H1 (cell line): Measurements from ENCODE around the gene EIF2S2. TPM values are rescaled to one million over a fixed set of nuclear protein-coding genes. Genes with fewer than 3 reads are reported as not detected.

Experiments
- CTCF ChIA-PET: fragments of 300-600 bp; sonication (Branson Sonifier 250); formaldehyde crosslinking; loops from one replicate; lab custom pipeline; 2021; ENCODE audit not compliant: partially characterized antibody; lab: Charles Lee
- POLR2A ChIA-PET: fragments of 300-600 bp; sonication (Branson Sonifier 250); formaldehyde crosslinking; loops from one replicate; lab custom pipeline; 2021; ENCODE audit warnings: inconsistent platforms; ENCODE audit not compliant: partially characterized antibody; lab: Charles Lee
- DNase-seq, 2 experiments: peaks; one replicate each; pipeline versions ENCODE4 v3.0.0 to v3.0.0-alpha.2; 2010 to 2022; ENCODE audit warnings: low spot score in 2 of 2, low read depth in 1 of 2, mixed read lengths in 1 of 2
- FAIRE-seq: peaks from 2 replicates; lab custom pipeline; 2011; peaks lifted over from hg19 to GRCh38; lab: Jason Lieb, UNC
- H2AFZ ChIP-seq: 2 replicates; pipeline ENCODE4 v1.8.1; 2012; ENCODE audit warnings: low read length, inconsistent platforms
- H2AK5ac ChIP-seq: 2 replicates; pipeline ENCODE4 v1.6.1; 2013; ENCODE audit warnings: low read depth, low read length
- H2BK120ac ChIP-seq: replicated peaks from 2 replicates; pipeline ENCODE3; 2013; ENCODE audit warnings: low read depth, low read length, inconsistent platforms
- H2BK12ac ChIP-seq: 2 replicates; pipeline ENCODE4 v1.6.1; 2013; ENCODE audit warnings: low read depth, low read length
- H2BK15ac ChIP-seq: 2 replicates; pipeline ENCODE4 v1.6.1; 2013; ENCODE audit warnings: low read length
- H2BK20ac ChIP-seq: 2 replicates; pipeline ENCODE4 v1.6.1; 2013; ENCODE audit warnings: low read length
- H2BK5ac ChIP-seq: 2 replicates; pipeline ENCODE4 v1.6.1; 2013; ENCODE audit warnings: low read depth, low read length
- H3K14ac ChIP-seq: 2 replicates; pipeline ENCODE4 v1.6.1; 2013; ENCODE audit warnings: inconsistent platforms; ENCODE audit not compliant: insufficient read length
- H3K18ac ChIP-seq: 2 replicates; pipeline ENCODE4 v1.6.1; 2013; ENCODE audit warnings: low read length; ENCODE audit errors: extremely low read depth
- H3K23ac ChIP-seq: 2 replicates; pipeline ENCODE4 v1.6.1; 2013; ENCODE audit warnings: inconsistent platforms; ENCODE audit not compliant: insufficient read length
- H3K23me2 ChIP-seq: 2 replicates; pipeline ENCODE4 v1.6.1; 2013; ENCODE audit warnings: low read depth, low read length
- H3K27ac ChIP-seq: 2 replicates; pipeline ENCODE4 v1.6.1; 2011; ENCODE audit warnings: low read depth, low read length, inconsistent platforms
- H3K27me3 ChIP-seq, 4 experiments: replicated peaks in 1 of 4; 1 replicate in 1 of 4; 2 replicates in 3 of 4; pipeline versions ENCODE4 v1.6.1 to v1.8.1; 2011 to 2013; ENCODE audit warnings: low read length in 3 of 4, mild to moderate bottlenecking in 3 of 4, inconsistent platforms in 2 of 4, mixed read lengths in 2 of 4, moderate library complexity in 1 of 4; ENCODE audit not compliant: control insufficient read depth in 3 of 4, insufficient read depth in 3 of 4; ENCODE audit errors: extremely low read depth in 1 of 4
- H3K36me3 ChIP-seq, 4 experiments: 2 replicates each; pipeline versions ENCODE4 v1.6.1 to v1.8.1; 2011 to 2013; ENCODE audit warnings: mild to moderate bottlenecking in 4 of 4, low read length in 3 of 4, moderate library complexity in 2 of 4, control low read depth in 1 of 4, inconsistent platforms in 1 of 4; ENCODE audit not compliant: insufficient read depth in 4 of 4, control insufficient read depth in 2 of 4
- H3K4ac ChIP-seq: replicated peaks from 2 replicates; pipeline ENCODE3; 2013; ENCODE audit warnings: low read length, low read depth, mixed read lengths, inconsistent platforms; ENCODE audit not compliant: insufficient read length
- H3K4me1 ChIP-seq, 4 experiments: replicated peaks in 1 of 4; 1 replicate in 1 of 4; 2 replicates in 3 of 4; pipeline versions ENCODE4 v1.6.1 to v1.8.1; 2011 to 2013; ENCODE audit warnings: low read length in 3 of 4, inconsistent platforms in 2 of 4, mixed read lengths in 1 of 4; ENCODE audit not compliant: insufficient read depth in 4 of 4, control insufficient read depth in 3 of 4
- H3K4me2 ChIP-seq, 2 experiments: 2 replicates each; pipeline versions ENCODE4 v1.6.1 to v1.8.1; 2011 to 2013; ENCODE audit warnings: low read depth in 2 of 2, low read length in 2 of 2, control low read depth in 1 of 2, inconsistent platforms in 1 of 2, mild to moderate bottlenecking in 1 of 2; ENCODE audit not compliant: insufficient read depth in 1 of 2
- H3K4me3 ChIP-seq, 4 experiments: fragments of 200-600, 300-600 bp in 1 of 4; sonication (generic), shearing (Covaris generic), sonication (Bioruptor Twin) in 1 of 4; 2 replicates each; pipeline versions ENCODE4 v1.5.1 to v1.8.1; 2011 to 2016; ENCODE audit warnings: low read length in 4 of 4, low read depth in 3 of 4, control low read depth in 2 of 4, inconsistent platforms in 2 of 4, mild to moderate bottlenecking in 2 of 4, mixed read lengths in 1 of 4, moderate library complexity in 1 of 4; ENCODE audit not compliant: insufficient read depth in 2 of 4; ENCODE audit errors: extremely low read depth in 1 of 4
- H3K56ac ChIP-seq: replicated peaks from 2 replicates; pipeline ENCODE3; 2013; ENCODE audit warnings: low read depth, mild to moderate bottlenecking, mixed read lengths, low read length, inconsistent platforms; ENCODE audit not compliant: insufficient read length
- H3K79me1 ChIP-seq: 2 replicates; pipeline ENCODE4 v1.6.1; 2013; ENCODE audit warnings: low read depth, low read length, control low read depth
- H3K79me2 ChIP-seq, 2 experiments: 2 replicates each; pipeline versions ENCODE4 v1.6.1 to v1.8.1; 2012 to 2013; ENCODE audit warnings: low read length in 2 of 2, mild to moderate bottlenecking in 2 of 2, inconsistent platforms in 1 of 2; ENCODE audit not compliant: insufficient read depth in 2 of 2, control insufficient read depth in 1 of 2
- H3K9ac ChIP-seq, 4 experiments: replicated peaks in 1 of 4; 1 replicate in 1 of 4; 2 replicates in 3 of 4; pipeline versions ENCODE4 v1.6.1 to v1.8.1; 2011 to 2013; ENCODE audit warnings: low read depth in 3 of 4, low read length in 3 of 4, control low read depth in 2 of 4, mild to moderate bottlenecking in 2 of 4, moderate library complexity in 2 of 4, inconsistent platforms in 1 of 4; ENCODE audit errors: extremely low read depth in 1 of 4
- H3K9me3 ChIP-seq, 2 experiments: 2 replicates each; pipeline versions ENCODE4 v1.6.1 to v1.8.1; 2012 to 2013; ENCODE audit warnings: mild to moderate bottlenecking in 2 of 2, moderate library complexity in 2 of 2, control low read depth in 1 of 2, inconsistent platforms in 1 of 2, low read depth in 1 of 2, low read length in 1 of 2, mixed read lengths in 1 of 2; ENCODE audit not compliant: insufficient read depth in 2 of 2
- H4K20me1 ChIP-seq, 2 experiments: replicated peaks in 1 of 2; 2 replicates each; pipeline versions ENCODE3 to v1.8.1; 2011 to 2013; ENCODE audit warnings: inconsistent platforms in 2 of 2, low read length in 2 of 2, mild to moderate bottlenecking in 1 of 2; ENCODE audit not compliant: insufficient read depth in 2 of 2, control insufficient read depth in 1 of 2
- H4K5ac ChIP-seq: 2 replicates; pipeline ENCODE4 v1.6.1; 2013; ENCODE audit warnings: low read length, low read depth, mixed read lengths, inconsistent platforms; ENCODE audit not compliant: insufficient read length
- H4K8ac ChIP-seq: 2 replicates; pipeline ENCODE4 v1.8.0; 2013; ENCODE audit warnings: mild to moderate bottlenecking, moderate library complexity, low read length, inconsistent platforms; ENCODE audit not compliant: insufficient read depth; ENCODE audit errors: extremely low read depth
- H4K91ac ChIP-seq: replicated peaks from 2 replicates; pipeline ENCODE3; 2013; ENCODE audit warnings: low read length, mixed read lengths, inconsistent platforms; ENCODE audit not compliant: insufficient read length
- RAD21 ChIP-seq, 2 experiments: IDR thresholded peaks in 1 of 2; conservative IDR thresholded peaks in 1 of 2; 2 replicates each; pipeline ENCODE4 v1.6.1; 2011; ENCODE audit warnings: low read depth in 2 of 2, low read length in 2 of 2, improper control_type of control experiment in 1 of 2, inconsistent platforms in 1 of 2, mild to moderate bottlenecking in 1 of 2, moderate library complexity in 1 of 2
- TCF12 ChIP-seq: IDR thresholded peaks from 2 replicates; pipeline ENCODE4 v1.6.1; 2011; ENCODE audit warnings: low read depth, mild to moderate bottlenecking, low read length
- WGBS, 2 experiments: shearing (Covaris generic) in 1 of 2; methylation state at CpG; one replicate each; pipeline versions ENCODE4 v1.1.6 to v1.1.7; 2013 to 2015; ENCODE audit warnings: low lambda C conversion rate in 2 of 2, mixed read lengths in 2 of 2, inconsistent platforms in 1 of 2, low coverage in 1 of 2, missing lambda C conversion rate in 1 of 2; ENCODE audit not compliant: insufficient replicate concordance in 2 of 2, insufficient coverage in 1 of 2, insufficient read length in 1 of 2; ENCODE audit errors: extremely low coverage in 1 of 2, missing lambda C conversion rate in 1 of 2; 5-methylcytosine and 5-hydroxymethylcytosine counted together
- polyA plus RNA-seq, 7 experiments: library from polyadenylated mRNA; depleted of rRNA in 3 of 7; stranded (reverse) in 5 of 7; unstranded in 2 of 7; fragments of >200 nt in 5 of 7; fragments of 200-250 nt in 2 of 7; gene quantifications; 1 replicate in 5 of 7; 2 replicates in 1 of 7; 4 replicates in 1 of 7; pipeline versions ENCODE4 v1.2.1 to v1.2.3, GENCODE V29; 2011 to 2013; ENCODE audit warnings: missing spikeins in 2 of 7, mixed read lengths in 2 of 7
- total RNA-seq: library from RNA; stranded (reverse); fragmentation: NEBNext Ultra II Directional; extraction: Animal tissue kit (Norgen Biotek cat#: 25700); gene quantifications from 2 replicates; pipeline ENCODE4 v1.2.1, GENCODE V29; 2021
- TF ChIP-seq, protein P1 (sequence below), 3 experiments: IDR thresholded peaks; 1 replicate in 2 of 3; 2 replicates in 1 of 3; pipeline versions ENCODE4 v1.5.1 to v1.6.1; 2011; ENCODE audit warnings: low read length in 3 of 3, mild to moderate bottlenecking in 3 of 3, inconsistent platforms in 2 of 3, low read depth in 1 of 3, moderate library complexity in 1 of 3; ENCODE audit not compliant: insufficient read depth in 1 of 3; ENCODE audit errors: control extremely low read depth in 1 of 3

Gene EIF2S2
- total and polyA plus RNA-seq, 2 of the 8 experiments (the other 6 are each of a cell fraction or from before 2014, with no cell fraction given) = 59.5 to 142 TPM

DNA sequence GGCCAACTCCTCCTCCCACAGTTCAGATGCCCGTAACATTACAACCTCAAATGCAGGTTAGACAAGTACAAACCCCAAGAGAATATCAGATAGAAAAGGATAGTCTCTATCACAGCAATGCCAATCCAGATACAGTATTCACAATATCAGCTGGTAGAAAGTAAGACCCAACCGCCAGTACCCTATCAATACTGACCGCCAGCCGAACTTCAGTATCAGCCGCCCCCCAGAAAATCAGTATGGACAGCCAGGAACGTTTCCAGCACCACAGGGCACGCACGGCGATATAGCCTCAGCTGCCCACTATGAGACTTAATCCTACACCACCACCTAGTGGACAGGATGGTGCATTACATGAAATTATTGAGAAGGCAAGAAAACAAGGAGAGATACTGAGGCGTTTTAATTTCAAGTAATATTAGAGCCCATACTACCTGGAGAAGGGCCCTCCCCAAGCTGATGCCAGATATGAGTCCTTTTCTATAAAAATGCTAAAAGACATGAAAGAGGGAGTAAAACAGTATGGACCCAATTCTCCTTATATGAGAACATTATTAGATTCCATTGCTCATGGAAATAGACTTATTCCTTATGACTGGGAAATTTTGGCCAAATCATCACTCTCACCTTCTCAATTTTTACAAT, 17.6 kb upstream of the EIF2S2 start:
- Histone ChIP-seq H4K5ac (no peak overlapping the region), H2BK15ac (no peak overlapping the region), H4K91ac (no peak overlapping the region), H2BK12ac (no peak overlapping the region), H3K23me2 (no peaks in the 10 kb centered on the region), H2AK5ac (no peak overlapping the region), H3K9me3 (peaks cover 0 to 13% of the 10 kb centered on the region in 2 experiments; a peak in 1 of 4 replicates), H3K79me1 (no peaks in the 10 kb centered on the region), H3K18ac (no peak overlapping the region), H2BK120ac (no peak overlapping the region), H4K20me1 (no peaks in the 10 kb centered on the region), H3K27me3 (no peaks in the 10 kb centered on the region; a peak in 1 of 7 replicates), H2BK20ac (no peak overlapping the region), H3K4me1 (no peaks in the 10 kb centered on the region), H2BK5ac (no peak overlapping the region), H3K9ac (no peak overlapping the region), H3K4ac (no peak overlapping the region), H3K36me3 (no peaks in the 10 kb centered on the region; a peak in 1 of 8 replicates), H2AFZ (peak overlapping the region; percentile 94; the same call in 1 of the 2 replicates), H3K79me2 (no peaks in the 10 kb centered on the region), H3K23ac (no peak overlapping the region), H3K4me2 (peak overlapping the region in 1 of 2 experiments; percentile 40; a peak in 1 of 4 replicates), H3K27ac (no peak overlapping the region), H3K14ac (no peak overlapping the region), H3K56ac (no peak overlapping the region), H4K8ac (no peak overlapping the region), H3K4me3 (peak overlapping the region in 1 of 4 experiments; percentile 41; a peak in 1 of 8 replicates)
- TF ChIP-seq TCF12 (no peak), RAD21 (IDR thresholded peaks at IDR 0.05 in 1 of 2, conservative IDR thresholded peaks at IDR 0.05 in 1 of 2; ENCODE audit: low read depth in 2 of 2, low read length in 2 of 2) (peak; percentile 95 to 96)
- TF ChIP-seq, protein P1, sequence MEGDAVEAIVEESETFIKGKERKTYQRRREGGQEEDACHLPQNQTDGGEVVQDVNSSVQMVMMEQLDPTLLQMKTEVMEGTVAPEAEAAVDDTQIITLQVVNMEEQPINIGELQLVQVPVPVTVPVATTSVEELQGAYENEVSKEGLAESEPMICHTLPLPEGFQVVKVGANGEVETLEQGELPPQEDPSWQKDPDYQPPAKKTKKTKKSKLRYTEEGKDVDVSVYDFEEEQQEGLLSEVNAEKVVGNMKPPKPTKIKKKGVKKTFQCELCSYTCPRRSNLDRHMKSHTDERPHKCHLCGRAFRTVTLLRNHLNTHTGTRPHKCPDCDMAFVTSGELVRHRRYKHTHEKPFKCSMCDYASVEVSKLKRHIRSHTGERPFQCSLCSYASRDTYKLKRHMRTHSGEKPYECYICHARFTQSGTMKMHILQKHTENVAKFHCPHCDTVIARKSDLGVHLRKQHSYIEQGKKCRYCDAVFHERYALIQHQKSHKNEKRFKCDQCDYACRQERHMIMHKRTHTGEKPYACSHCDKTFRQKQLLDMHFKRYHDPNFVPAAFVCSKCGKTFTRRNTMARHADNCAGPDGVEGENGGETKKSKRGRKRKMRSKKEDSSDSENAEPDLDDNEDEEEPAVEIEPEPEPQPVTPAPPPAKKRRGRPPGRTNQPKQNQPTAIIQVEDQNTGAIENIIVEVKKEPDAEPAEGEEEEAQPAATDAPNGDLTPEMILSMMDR (IDR thresholded peaks at IDR 0.05; ENCODE audit: control extremely low read depth in 1 of 3, insufficient read depth in 1 of 3, low read depth in 1 of 3, low read length in 3 of 3) = peak; percentile 55 to 79 (median 77)
- 22% methylated on average over 10 of the region's 10 CpGs; no CpG with 5 or more reads in 1 of the 2 experiments for WGBS, 2 experiments
- FAIRE-seq (peak; percentile 78), DNase-seq (no peak)
- ChIA-PET POLR2A (interaction anchor here (1.1 to 3.1 kb wide), 3 partner anchors 18 to 51 kb away, joined by 3 to 9 read pairs (median 3); partner anchors contain the start of gene EIF2S2), CTCF (interaction anchor here (0.6 to 2.3 kb wide), 12 partner anchors 8 to 415 kb away, joined by 3 to 7 read pairs (median 3); no protein-coding TSS in a partner anchor)
